HG02938 (cell line): ENCODE data around the gene ITGB7.

Experiments
- ATAC-seq: cut with Tn5 transposase; IDR thresholded peaks from one replicate; pipeline ENCODE4 v1.9.1; 2021; ENCODE audit warnings: mild to moderate bottlenecking, moderate library complexity; ENCODE audit not compliant: unreplicated experiment

ITGB7 gene

GRCh38 chr12:53199700-53200099 is 7.4 kb downstream of the ITGB7 start:
- no peak for ATAC-seq

- ATAC-seq: no peak
These were observed 8.5 kb downstream of the ITGB7 start for GRCh38 chr12:53198486-53199110.

DNA sequence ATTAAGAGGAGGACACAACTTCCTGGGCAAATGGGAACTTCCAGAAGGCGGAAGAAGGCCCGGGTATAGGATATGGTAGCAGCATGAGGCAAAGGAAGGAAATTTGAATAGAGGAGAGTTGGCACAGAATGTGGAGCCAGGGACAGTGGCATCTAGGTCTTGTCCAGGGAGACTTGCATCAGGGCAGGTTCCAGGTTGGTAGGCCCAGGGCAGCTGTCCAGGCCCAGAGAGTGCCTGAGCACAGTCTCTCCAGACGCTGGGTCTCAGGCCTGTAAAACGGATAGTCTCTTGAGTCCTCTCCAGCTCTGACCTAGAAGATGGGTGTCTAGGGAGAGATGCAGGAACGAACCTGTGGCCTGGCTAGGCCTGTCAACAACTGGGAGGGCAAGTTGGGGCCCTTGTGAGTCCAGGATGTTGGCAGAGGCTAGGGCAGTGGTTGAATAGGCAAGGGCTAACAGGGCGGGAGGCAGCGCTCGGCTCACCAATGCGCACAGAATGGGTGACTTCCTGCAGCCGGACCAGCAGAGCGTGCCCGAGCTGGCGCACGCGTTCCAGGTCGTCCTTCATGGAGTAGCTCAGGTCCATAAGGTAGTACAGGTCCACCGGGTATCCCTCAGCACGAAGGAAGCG is 9.9 kb downstream of the ITGB7 start:
- ATAC-seq: no peak

- no peak for ATAC-seq
These were observed 10.6 kb downstream of the ITGB7 start for GRCh38 chr12:53196486-53196885.

DNA sequence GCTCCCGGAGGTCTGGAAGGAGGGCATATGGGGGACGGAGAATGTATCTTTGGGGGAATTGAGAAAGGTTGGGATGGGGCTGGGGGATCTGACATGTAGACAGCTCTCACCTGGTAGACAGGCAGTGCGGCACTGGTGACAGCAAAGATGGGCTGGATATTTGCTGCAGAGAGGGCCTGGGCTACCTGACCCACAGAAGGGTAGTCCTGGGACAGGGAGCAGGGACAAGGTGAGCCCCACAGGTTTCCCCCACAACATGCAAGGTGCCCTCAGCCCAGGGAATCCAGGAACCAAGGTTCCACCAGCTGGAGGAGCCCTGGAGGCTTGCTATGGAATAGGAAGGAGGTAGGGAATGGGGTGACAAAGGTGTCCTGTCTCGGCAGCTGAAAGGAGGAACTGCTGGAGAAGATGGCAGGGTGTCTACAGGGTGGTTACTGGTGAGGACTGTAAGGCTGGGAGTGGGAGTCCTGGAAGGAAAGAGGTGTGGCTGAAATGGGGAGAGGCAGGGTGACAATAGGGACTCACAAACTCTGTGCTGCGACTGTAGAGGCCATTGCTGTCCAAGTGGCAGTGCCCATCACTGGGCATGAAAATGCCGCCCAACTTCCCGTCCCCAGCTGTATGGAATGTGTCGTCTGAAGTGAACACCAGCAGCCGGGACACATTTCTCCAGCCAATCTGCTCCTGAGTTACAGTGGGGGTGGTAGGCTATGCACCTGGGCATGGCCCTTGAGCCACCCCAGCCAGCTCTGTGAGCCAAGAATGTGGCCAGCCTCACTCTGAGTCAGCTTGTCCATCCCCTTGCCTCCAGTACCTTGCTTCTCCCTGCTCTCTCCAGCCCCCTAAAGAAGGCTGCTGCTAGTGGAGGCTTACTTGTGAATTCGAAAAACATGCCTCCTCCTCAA is 11.3 kb downstream of the ITGB7 start:
- no peak for ATAC-seq

GRCh38 chr12:53194973-53195372 is 12.1 kb downstream of the ITGB7 start:
- no peak for ATAC-seq

GRCh38 chr12:53193985-53194716 is 12.9 kb downstream of the ITGB7 start:
- no peak for ATAC-seq

DNA sequence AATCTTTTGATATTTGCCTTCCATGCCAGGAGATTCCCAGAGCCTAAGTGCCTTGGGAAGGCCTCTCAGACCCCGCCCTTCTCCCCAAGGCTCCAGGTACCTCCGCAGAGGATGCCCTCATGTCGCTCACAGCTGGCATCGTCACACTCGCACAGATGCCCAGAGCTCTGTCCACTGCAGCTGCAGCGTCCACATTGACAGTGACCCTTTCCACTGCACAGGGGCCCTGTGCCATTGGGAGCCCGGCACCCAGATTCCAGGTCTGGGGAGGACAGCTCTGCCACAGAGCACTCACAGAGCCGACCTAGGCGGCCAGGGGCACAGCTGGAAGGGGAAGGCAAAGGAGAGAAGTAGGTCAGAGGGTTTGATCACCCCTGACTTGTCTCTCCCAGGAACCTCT is 14.0 kb downstream of the ITGB7 start:
- ATAC-seq: no peak

DNA sequence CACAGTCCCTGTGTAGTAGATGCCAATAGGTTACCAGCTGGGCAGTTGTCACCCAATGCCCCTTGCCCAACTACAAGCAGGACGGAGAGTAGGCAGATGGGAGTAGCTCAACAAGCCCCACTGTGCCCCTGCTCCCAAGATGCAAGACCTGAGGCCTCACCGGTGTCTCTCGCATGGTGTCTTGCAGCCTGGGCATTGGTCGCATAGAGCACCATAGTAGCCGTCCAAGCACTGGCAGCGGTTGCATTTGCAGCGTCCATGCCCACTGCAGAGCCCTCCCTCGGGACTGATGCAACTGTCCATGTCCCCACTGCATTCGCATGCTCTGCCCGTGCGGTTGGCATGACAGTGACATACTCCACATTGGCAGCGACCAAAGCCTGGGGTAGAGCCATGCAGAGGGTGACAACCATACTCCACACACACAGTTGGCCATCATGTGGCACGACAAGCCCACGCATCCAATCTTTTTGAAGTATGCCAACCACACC is 14.5 kb downstream of the ITGB7 start:
- ATAC-seq: no peak

GRCh38 chr12:53191885-53192530 is 15.0 kb downstream of the ITGB7 start:
- ATAC-seq: no peak

DNA sequence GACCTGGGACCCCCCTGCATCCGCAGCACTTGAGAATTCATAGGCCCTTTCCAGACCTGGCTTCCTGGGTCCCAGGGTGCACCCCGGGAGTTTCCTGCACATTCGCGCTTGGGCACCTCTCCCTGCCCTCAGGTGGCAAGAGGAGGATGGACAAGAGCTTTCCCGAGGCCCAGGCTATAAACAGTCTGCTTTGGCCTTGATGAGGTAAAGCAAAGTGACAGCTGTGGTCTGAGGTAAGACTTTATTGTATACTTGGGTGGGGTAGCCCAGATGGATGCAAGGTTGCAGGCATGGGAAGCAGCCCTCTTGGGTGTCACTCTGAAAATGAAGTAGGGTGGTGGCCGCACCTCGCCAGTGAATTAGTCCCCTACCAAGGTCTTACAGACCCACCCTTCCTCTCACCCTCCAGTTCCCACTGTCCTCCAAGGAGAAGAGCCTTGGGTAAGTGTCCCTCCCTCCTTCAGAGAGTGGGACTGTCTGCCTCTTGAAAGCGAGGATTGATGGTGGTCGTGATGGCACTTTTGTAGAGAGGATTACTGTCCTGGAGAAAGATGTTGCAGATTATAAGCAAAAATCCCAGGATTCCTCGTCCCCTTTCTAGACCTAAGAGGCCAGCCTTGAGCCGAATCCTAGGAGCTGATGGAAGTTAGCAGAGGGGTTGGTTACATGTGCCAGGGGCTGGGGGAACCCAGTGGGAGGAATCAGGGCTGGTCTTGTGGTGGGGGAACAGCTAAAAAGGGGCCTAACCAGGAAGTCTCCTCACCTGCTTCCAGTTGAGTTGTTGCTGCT is 15.8 kb downstream of the ITGB7 start:
- no peak for ATAC-seq

DNA sequence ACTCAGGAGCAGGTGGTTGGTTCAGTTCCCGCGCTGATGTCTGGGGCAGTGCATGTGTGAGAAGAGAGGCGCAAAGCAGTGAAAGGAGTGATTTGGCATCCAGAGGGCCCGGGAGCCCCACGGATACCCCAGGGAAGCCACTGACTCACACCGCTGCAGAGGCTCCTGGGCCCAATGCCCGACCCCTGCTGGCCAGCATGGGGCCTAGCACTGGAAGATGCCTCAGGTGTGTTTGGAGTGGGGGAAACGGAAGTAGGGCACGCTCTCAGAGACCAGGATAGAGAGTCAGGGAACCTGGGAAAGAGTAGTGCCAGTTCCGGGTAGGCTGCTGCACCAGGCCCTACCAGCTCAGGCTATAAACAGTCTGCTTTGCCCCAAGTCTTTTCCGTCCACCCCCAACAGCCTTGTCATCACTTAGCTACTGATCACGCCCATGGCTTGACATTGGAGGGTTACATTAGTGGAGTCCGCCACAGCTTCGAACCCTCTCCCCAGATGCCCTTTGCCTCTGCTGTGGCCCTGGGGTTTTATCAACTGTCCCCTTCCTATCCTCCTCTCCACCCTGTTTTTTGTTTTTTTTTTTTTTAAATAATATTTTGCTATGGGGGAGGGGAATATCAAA is 16.8 kb downstream of the ITGB7 start:
- ATAC-seq: no peak

GRCh38 chr12:53187145-53187899 is 19.7 kb downstream of the ITGB7 start:
- ATAC-seq: no peak

DNA sequence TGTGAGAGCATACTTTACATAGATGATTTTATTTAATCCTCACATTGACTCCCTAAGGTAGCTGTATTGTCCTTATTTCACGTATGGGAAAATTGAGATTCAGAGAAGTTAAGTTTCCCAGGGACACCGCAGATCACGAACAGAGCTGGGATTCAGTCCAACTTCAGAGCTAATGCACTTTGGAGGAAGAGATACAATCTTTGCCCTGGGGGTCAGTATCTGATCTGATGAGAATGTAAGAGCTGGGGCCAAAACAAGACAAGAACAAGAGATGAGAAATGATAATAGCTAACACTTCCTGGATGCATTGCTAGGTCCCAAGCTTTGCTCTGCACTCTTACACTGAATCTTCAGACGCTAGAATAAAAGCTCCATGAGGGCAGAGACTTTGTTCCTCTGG is 20.3 kb downstream of the ITGB7 start:
- ATAC-seq: no peak

- no peak for ATAC-seq
These were observed 21.4 kb downstream of the ITGB7 start for GRCh38 chr12:53185582-53186153.

DNA sequence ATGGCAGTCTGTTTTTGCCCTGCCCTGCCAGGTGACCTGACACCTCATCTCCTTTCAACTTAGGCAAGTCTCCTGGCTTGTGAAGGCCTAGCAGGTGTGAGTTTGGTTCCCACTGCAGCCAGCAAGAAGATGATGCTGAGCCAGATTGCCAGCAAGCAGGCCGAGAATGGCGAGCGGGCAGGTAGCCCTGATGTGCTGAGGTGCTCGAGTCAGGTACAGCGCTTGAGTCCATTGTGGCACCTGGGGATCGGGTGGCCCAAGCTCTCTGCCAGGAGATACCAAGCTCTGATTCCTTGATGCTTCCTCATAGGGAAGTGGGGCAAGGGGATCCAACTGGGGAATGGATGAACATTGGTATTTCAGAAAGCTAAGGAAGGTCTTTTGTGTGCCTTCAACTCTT is 22.2 kb downstream of the ITGB7 start:
- no peak for ATAC-seq

DNA sequence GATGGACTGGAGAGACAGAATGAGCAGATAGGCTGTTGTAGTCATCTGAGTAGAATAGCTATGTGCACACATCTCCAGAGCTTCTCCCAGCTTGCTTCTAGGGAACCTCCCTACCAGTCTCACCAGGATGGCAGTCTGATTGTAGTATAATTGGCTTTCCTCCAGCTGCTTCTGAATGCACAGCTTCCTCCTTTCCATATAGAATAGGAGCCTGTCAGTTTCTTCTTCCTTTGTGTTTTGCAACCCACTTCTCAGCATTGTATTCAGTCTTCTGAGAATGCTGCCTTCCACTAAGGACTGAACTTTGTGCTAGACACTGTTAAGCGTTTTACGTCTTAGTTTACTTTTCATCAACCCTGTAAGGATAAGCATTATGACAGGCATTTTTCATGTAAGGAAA is 24.1 kb downstream of the ITGB7 start:
- no peak for ATAC-seq

DNA sequence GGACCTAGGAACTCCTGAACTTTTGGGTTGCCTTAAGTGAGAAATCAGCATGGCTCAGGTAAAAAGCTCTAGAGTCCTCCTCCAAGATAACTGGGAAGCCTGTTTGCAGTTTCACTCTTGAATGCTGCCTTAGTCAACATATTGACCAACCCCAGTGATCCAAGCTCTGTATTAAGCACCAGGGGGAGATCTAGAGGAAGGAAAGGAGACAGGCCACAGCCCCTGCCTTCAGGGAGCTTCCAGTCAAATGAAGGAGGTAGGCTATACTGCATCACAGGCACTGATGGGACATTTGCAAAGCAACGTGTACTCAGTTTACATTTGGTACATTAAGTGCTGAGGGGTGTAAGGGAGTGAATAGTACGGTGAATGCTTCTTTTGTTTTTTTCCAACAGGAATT is 25.1 kb downstream of the ITGB7 start:
- no peak for ATAC-seq
